Immature natural killer cell (primary cell): ENCODE data around the gene SUN3. TPM values are rescaled to one million over a fixed set of nuclear protein-coding genes. Genes with fewer than 3 reads are reported as not detected.
"Not testable (repeated sequence)": the region's sequence is repeated elsewhere in the genome, so short reads cannot be mapped to it uniquely, and the experiment has no call there.

Experiments
- DNase-seq, 3 donors: peaks; one replicate each; pipeline ENCODE4 v3.0.0; 2022; ENCODE audit warnings: mixed read lengths in 1 of 3
- H3K27ac Mint-ChIP-seq, 6 donors: one replicate each; pipeline ENCODE4 v1.8.0; 2020; ENCODE audit warnings: mixed read lengths in 6 of 6, mild to moderate bottlenecking in 5 of 6, inconsistent platforms in 4 of 6, moderate library complexity in 3 of 6
- H3K27me3 Mint-ChIP-seq, 3 donors: one replicate each; pipeline ENCODE4 v1.8.0; 2020 to 2021; ENCODE audit warnings: low read depth in 3 of 3, mild to moderate bottlenecking in 3 of 3, mixed read lengths in 3 of 3, moderate library complexity in 3 of 3, inconsistent platforms in 1 of 3
- H3K36me3 Mint-ChIP-seq, 3 donors: one replicate each; pipeline ENCODE4 v1.8.0; 2020; ENCODE audit warnings: mixed read lengths in 3 of 3, inconsistent platforms in 2 of 3, mild to moderate bottlenecking in 2 of 3
- H3K4me1 Mint-ChIP-seq, 2 donors: one replicate each; pipeline ENCODE4 v1.8.0; 2020; ENCODE audit warnings: inconsistent platforms in 2 of 2, mild to moderate bottlenecking in 2 of 2, mixed read lengths in 2 of 2, moderate library complexity in 1 of 2
- H3K4me3 Mint-ChIP-seq, 5 donors: one replicate each; pipeline ENCODE4 v1.8.0; 2020; ENCODE audit warnings: mild to moderate bottlenecking in 5 of 5, mixed read lengths in 5 of 5, inconsistent platforms in 3 of 5, moderate library complexity in 3 of 5
- H3K9me3 Mint-ChIP-seq, 6 donors: one replicate each; pipeline ENCODE4 v1.8.0; 2020; ENCODE audit warnings: mild to moderate bottlenecking in 6 of 6, mixed read lengths in 6 of 6, inconsistent platforms in 4 of 6, moderate library complexity in 3 of 6
- polyA plus RNA-seq, 3 donors: library from polyadenylated mRNA; unstranded; fragments of 300-500 nt; fragmentation: Illumina TruSeq; gene quantifications; one replicate each; pipeline ENCODE4 v1.2.3, GENCODE V29; 2021

SUN3 gene
- polyA plus RNA-seq, 3 donors from 2014 or later, result not detected

- Mint-ChIP-seq H3K27ac (no peak overlapping the region), H3K36me3 (no peaks in the 10 kb centered on the region)
Observed at GRCh38 chr7:47988496-47989386, 40.2 kb downstream of the SUN3 start.

GRCh38 chr7:47982610-47983009 is 46.3 kb downstream of the SUN3 start:
- Mint-ChIP-seq H3K27ac (no peak overlapping the region), H3K4me3 (no peak overlapping the region), H3K27me3 (peaks cover 4 to 7% (median 5%) of the 10 kb centered on the region in 3 donors), H3K36me3 (peaks cover 0 to 5% (median 0%) of the 10 kb centered on the region in 3 donors), H3K9me3 (no peaks in the 10 kb centered on the region), H3K4me1 (peaks cover 19 to 24% of the 10 kb centered on the region in 2 donors)
- DNase-seq, result no peak

More at GRCh38 chr7:47988496-47989386, 40.2 kb downstream of the SUN3 start:
- peaks cover 0 to 8% (median 0%) of the 10 kb centered on the region in 3 donors for H3K27me3 Mint-ChIP-seq
- H3K4me1 Mint-ChIP-seq, result peaks cover 16 to 18% of the 10 kb centered on the region in 2 donors
- DNase-seq, result no peak
- no peaks in the 10 kb centered on the region for H3K9me3 Mint-ChIP-seq
- no peak overlapping the region for H3K4me3 Mint-ChIP-seq

- Mint-ChIP-seq H3K4me1 (peaks cover 22 to 31% of the 10 kb centered on the region in 2 donors), H3K36me3 (peaks cover 4 to 14% (median 7%) of the 10 kb centered on the region in 3 donors)
- H3K4me3 Mint-ChIP-seq, H3K27me3 Mint-ChIP-seq, DNase-seq, H3K9me3 Mint-ChIP-seq, H3K27ac Mint-ChIP-seq: not testable (repeated sequence)
Observed at GRCh38 chr7:47980648-47981047, 48.3 kb downstream of the SUN3 start.

- peak overlapping the region; percentile 88 to 100 (median 91) for H3K4me3 Mint-ChIP-seq
- DNase-seq, result no peak
- H3K36me3 Mint-ChIP-seq, result peaks cover 4 to 15% (median 14%) of the 10 kb centered on the region in 3 donors
- peak overlapping the region; percentile 91 to 99 (median 94) for H3K27ac Mint-ChIP-seq
- H3K4me1 Mint-ChIP-seq, result peaks cover 22 to 31% of the 10 kb centered on the region in 2 donors
- H3K9me3 Mint-ChIP-seq, result no peaks in the 10 kb centered on the region
- peaks cover 4 to 7% (median 5%) of the 10 kb centered on the region in 3 donors for H3K27me3 Mint-ChIP-seq
Observed at GRCh38 chr7:47979832-47980181, 49.1 kb downstream of the SUN3 start.

GRCh38 chr7:47979145-47979831 is 49.6 kb downstream of the SUN3 start, which contains the start of gene HUS1:
Gene HUS1, minus strand, starts transcription at chr7:47979615. Its CDS starts 96 bp downstream, at chr7:47979519.
- H3K27me3 Mint-ChIP-seq, result peaks cover 4 to 7% (median 5%) of the 10 kb centered on the region in 3 donors
- H3K27ac Mint-ChIP-seq, result peak within 1 kb of the TSS; percentile 91 to 99 (median 94)
- peak within 1 kb of the TSS; percentile 88 to 100 (median 91) for H3K4me3 Mint-ChIP-seq
- H3K9me3 Mint-ChIP-seq, result no peaks in the 10 kb centered on the region
- H3K36me3 Mint-ChIP-seq, result peaks cover 4 to 20% (median 19%) of the 10 kb centered on the region in 3 donors
- peaks cover 22 to 33% of the 10 kb centered on the region in 2 donors for H3K4me1 Mint-ChIP-seq
- peak; percentile 88 to 91 (median 90) for DNase-seq

GRCh38 chr7:47978790-47979144 is 50.1 kb downstream of the SUN3 start:
- peaks cover 4 to 7% (median 5%) of the 10 kb centered on the region in 3 donors for H3K27me3 Mint-ChIP-seq
- no peak for DNase-seq
- peaks cover 23 to 37% of the 10 kb centered on the region in 2 donors for H3K4me1 Mint-ChIP-seq
- H3K36me3 Mint-ChIP-seq, result peaks cover 4 to 24% (median 23%) of the 10 kb centered on the region in 3 donors
- no peaks in the 10 kb centered on the region for H3K9me3 Mint-ChIP-seq
- H3K4me3 Mint-ChIP-seq, result peak overlapping the region; percentile 88 to 100 (median 91)
- H3K27ac Mint-ChIP-seq, result peak overlapping the region; percentile 91 to 99 (median 94)

- Mint-ChIP-seq H3K4me1 (peaks cover 27 to 56% of the 10 kb centered on the region in 2 donors), H3K36me3 (peaks cover 14 to 55% (median 34%) of the 10 kb centered on the region in 3 donors), H3K4me3 (no peak overlapping the region), H3K27ac (no peak overlapping the region), H3K9me3 (no peaks in the 10 kb centered on the region), H3K27me3 (peaks cover 0 to 3% (median 0%) of the 10 kb centered on the region in 3 donors)
- no peak for DNase-seq
Observed at GRCh38 chr7:47973739-47974138, 55.2 kb downstream of the SUN3 start.

GRCh38 chr7:47970761-47971160 is 58.1 kb downstream of the SUN3 start:
- Mint-ChIP-seq H3K9me3 (no peaks in the 10 kb centered on the region), H3K27ac (peak overlapping the region in 2 of 6 donors; percentile 21 to 39), H3K36me3 (peaks cover 23 to 67% (median 38%) of the 10 kb centered on the region in 3 donors), H3K27me3 (peaks cover 0 to 2% (median 1%) of the 10 kb centered on the region in 3 donors), H3K4me1 (peaks cover 19 to 49% of the 10 kb centered on the region in 2 donors), H3K4me3 (no peak overlapping the region)
- no peak for DNase-seq

GRCh38 chr7:47968847-47969774 is 59.8 kb downstream of the SUN3 start:
- Mint-ChIP-seq H3K36me3 (peaks cover 35 to 70% (median 41%) of the 10 kb centered on the region in 3 donors), H3K27me3 (peaks cover 2% of the 10 kb centered on the region in 3 donors), H3K4me1 (peaks cover 18 to 52% of the 10 kb centered on the region in 2 donors), H3K4me3 (no peak overlapping the region), H3K27ac (peak overlapping the region in 2 of 6 donors; percentile 33 to 72), H3K9me3 (no peaks in the 10 kb centered on the region)
- DNase-seq, result peak in 2 of 3 donors; percentile 26 to 30

- H3K36me3 Mint-ChIP-seq, result peaks cover 36 to 66% (median 46%) of the 10 kb centered on the region in 3 donors
- peaks cover 18 to 49% of the 10 kb centered on the region in 2 donors for H3K4me1 Mint-ChIP-seq
- no peak for DNase-seq
- peaks cover 2% of the 10 kb centered on the region in 3 donors for H3K27me3 Mint-ChIP-seq
- H3K27ac Mint-ChIP-seq, result no peak overlapping the region
- no peaks in the 10 kb centered on the region for H3K9me3 Mint-ChIP-seq
- no peak overlapping the region for H3K4me3 Mint-ChIP-seq
Observed at GRCh38 chr7:47967708-47968107, 61.2 kb downstream of the SUN3 start.

GRCh38 chr7:47967123-47967522 is 61.8 kb downstream of the SUN3 start:
- peak overlapping the region in 3 of 6 donors; percentile 15 to 36 (median 21) for H3K27ac Mint-ChIP-seq
- no peak overlapping the region for H3K4me3 Mint-ChIP-seq
- no peak for DNase-seq
- peaks cover 2% of the 10 kb centered on the region in 3 donors for H3K27me3 Mint-ChIP-seq
- no peaks in the 10 kb centered on the region for H3K9me3 Mint-ChIP-seq
- peaks cover 40 to 65% (median 45%) of the 10 kb centered on the region in 3 donors for H3K36me3 Mint-ChIP-seq
- peaks cover 18 to 43% of the 10 kb centered on the region in 2 donors for H3K4me1 Mint-ChIP-seq

- Mint-ChIP-seq H3K4me1 (peaks cover 14 to 33% of the 10 kb centered on the region in 2 donors), H3K27ac (peak overlapping the region in 1 of 6 donors; percentile 40), H3K36me3 (peaks cover 55 to 71% (median 56%) of the 10 kb centered on the region in 3 donors)
Observed at GRCh38 chr7:47965456-47965855, 63.5 kb downstream of the SUN3 start.

GRCh38 chr7:47962262-47962661 is 66.6 kb downstream of the SUN3 start:
- Mint-ChIP-seq H3K27ac (no peak overlapping the region), H3K9me3 (no peaks in the 10 kb centered on the region)
- DNase-seq, result no peak

More at GRCh38 chr7:47965456-47965855, 63.5 kb downstream of the SUN3 start:
- no peak for DNase-seq
- peaks cover 2% of the 10 kb centered on the region in 3 donors for H3K27me3 Mint-ChIP-seq
- no peak overlapping the region for H3K4me3 Mint-ChIP-seq
- H3K9me3 Mint-ChIP-seq, result no peaks in the 10 kb centered on the region

More at GRCh38 chr7:47962262-47962661, 66.6 kb downstream of the SUN3 start:
- peaks cover 49 to 67% (median 53%) of the 10 kb centered on the region in 3 donors for H3K36me3 Mint-ChIP-seq
- H3K4me1 Mint-ChIP-seq, result peaks cover 3 to 15% of the 10 kb centered on the region in 2 donors
- no peak overlapping the region for H3K4me3 Mint-ChIP-seq
- peaks cover 0 to 2% (median 2%) of the 10 kb centered on the region in 3 donors for H3K27me3 Mint-ChIP-seq
